Uterus (tissue), 4 donors: Measurements from ENCODE around the gene C3orf18. TPM values are rescaled to one million over a fixed set of nuclear protein-coding genes. Genes with fewer than 3 reads are reported as not detected.

ENCODE experiments used
- DNase-seq, 2 donors: peaks; one replicate each; pipeline ENCODE4 v3.0.0-alpha.2; 2019 to 2020
- H3K27ac ChIP-seq, 2 donors: fragments of 200-600 bp; sonication (generic); 1 replicate in 1 of 2; 2 replicates in 1 of 2; pipeline ENCODE4 v1.5.1; 2016 to 2018
- H3K27me3 ChIP-seq, 2 donors: fragments of 200-600 bp; sonication (generic); one replicate each; pipeline ENCODE4 v1.5.1; 2018 to 2019; ENCODE audit warnings: control low read depth in 1 of 2
- H3K36me3 ChIP-seq, 2 donors: fragments of 200-600 bp; sonication (generic); one replicate each; pipeline ENCODE4 v1.5.1; 2019; ENCODE audit warnings: control low read depth in 1 of 2
- H3K4me1 ChIP-seq, 2 donors: fragments of 200-600 bp; sonication (generic); one replicate each; pipeline ENCODE4 v1.5.1; 2018 to 2019; ENCODE audit warnings: control low read depth in 1 of 2
- H3K4me3 ChIP-seq, 2 donors: fragments of 200-600 bp; sonication (generic); 1 replicate in 1 of 2; 2 replicates in 1 of 2; pipeline ENCODE4 v1.5.1; 2018 to 2019; ENCODE audit warnings: mild to moderate bottlenecking in 1 of 2
- H3K9me3 ChIP-seq, 2 donors: fragments of 200-600 bp; sonication (generic); one replicate each; pipeline ENCODE4 v1.5.1; 2019; ENCODE audit warnings: control low read depth in 1 of 2
- CTCF ChIP-seq, 4 experiments: fragments of 200-600 bp in 2 of 4; fragments of 450-650 bp in 2 of 4; sonication (generic) in 2 of 4; IDR thresholded peaks; one replicate each; pipeline ENCODE4 v1.5.1; 2016 to 2019; ENCODE audit warnings: antibody characterized with exemption in 4 of 4, mild to moderate bottlenecking in 2 of 4, moderate library complexity in 1 of 4
- POLR2A ChIP-seq, 2 donors: fragments of 450-650 bp; IDR thresholded peaks; one replicate each; pipeline ENCODE4 v1.6.1; 2016; ENCODE audit warnings: antibody characterized with exemption in 2 of 2, mild to moderate bottlenecking in 1 of 2, moderate library complexity in 1 of 2
- intact Hi-C: fragments of 100-400 bp; cut with DNase I; formaldehyde crosslinking; loops from one replicate; pipeline ENCODE4 v1.15.1; 2023; ENCODE audit warnings: low total_unique reads
- total RNA-seq, 4 donors: library from RNA; depleted of rRNA in 3 of 4; stranded (reverse); fragments of >200 nt in 3 of 4; gene quantifications; one replicate each; pipeline versions ENCODE4 v1.1.0 to v1.2.4, GENCODE V29; 2014 to 2023
- donor health status: DM: yes; HTN: yes; CAD: no.

Gene C3orf18
- total RNA-seq, 4 donors from 2014 or later = 7.1 to 21.0 (median 20.7) TPM

GRCh38 chr3:50508821-50509220 is 58.7 kb downstream of the C3orf18 start:
- Histone ChIP-seq H3K27ac (no peak overlapping the region), H3K4me3 (no peak overlapping the region), H3K36me3 (no peaks in the 10 kb centered on the region), H3K27me3 (no peaks in the 10 kb centered on the region), H3K4me1 (peaks cover 0 to 3% of the 10 kb centered on the region in 2 donors), H3K9me3 (no peaks in the 10 kb centered on the region)
- no peak for DNase-seq
- no peak for TF ChIP-seq POLR2A (IDR thresholded peaks at IDR 0.05)
- no peak for TF ChIP-seq CTCF (IDR thresholded peaks at IDR 0.05)
- intact Hi-C loops = no loop called here

Other genes starting within 250 kb of the C3orf18 start
- gene HYAL2, start 245.0 kb downstream of the C3orf18 start, total RNA-seq = 100 to 1,000 TPM; 112 to 289 (median 166) TPM
- gene TUSC2, start 239.5 kb downstream of the C3orf18 start, total RNA-seq = 10 to 100 TPM in 3 of 4 donors, 1 to 10 TPM in 1; 9.0 to 25.1 (median 21.3) TPM
- 100 to 1,000 TPM in 1 of 4 donors, 10 to 100 TPM in 3; 42.1 to 114 (median 44.6) TPM for gene RASSF1, start 226.9 kb downstream of the C3orf18 start, total RNA-seq
- gene ZMYND10, start 222.0 kb downstream of the C3orf18 start, total RNA-seq = 10 to 100 TPM in 1 of 4 donors, 1 to 10 TPM in 3; 1.5 to 11.4 (median 4.9) TPM
- gene NPRL2, start 217.0 kb downstream of the C3orf18 start, total RNA-seq = 10 to 100 TPM; 11.8 to 26.2 (median 16.0) TPM
- gene CYB561D2, start 216.9 kb downstream of the C3orf18 start, total RNA-seq = 10 to 100 TPM in 2 of 4 donors, 1 to 10 TPM in 2; 3.6 to 23.8 (median 11.3) TPM
- gene TMEM115, start 208.2 kb downstream of the C3orf18 start, total RNA-seq = 10 to 100 TPM; 24.1 to 61.7 (median 37.0) TPM
- 1 to 10 TPM in 2 of 4 donors, under 1 TPM in 1, not detected in 1; under 0.01 to 6.1 (median 5.3) TPM for gene CACNA2D2, start 64.1 kb downstream of the C3orf18 start, total RNA-seq
- gene HEMK1, start 1.8 kb upstream of the C3orf18 start, total RNA-seq = 10 to 100 TPM in 2 of 4 donors, 1 to 10 TPM in 1, under 1 TPM in 1; 0.77 to 26.5 (median 11.4) TPM
- 10 to 100 TPM in 1 of 4 donors, 1 to 10 TPM in 2, not detected in 1; 2.1 to 12.3 (median 5.6) TPM for gene CISH, start 44.0 kb upstream of the C3orf18 start, total RNA-seq
- gene MAPKAPK3, start 49.4 kb upstream of the C3orf18 start, total RNA-seq = 10 to 100 TPM; 22.0 to 39.1 (median 29.0) TPM
- gene DOCK3, start 107.2 kb upstream of the C3orf18 start, total RNA-seq = 1 to 10 TPM in 1 of 4 donors, under 1 TPM in 3; under 0.01 to 1.6 (median 0.46) TPM